ENCODE data around the gene SERPINE1. TPM values are rescaled to one million over a fixed set of nuclear protein-coding genes. Genes with fewer than 3 reads are reported as not detected.

Gene SERPINE1
- total and polyA plus RNA-seq, 2 of the 8 experiments (the other 6 are each of a cell fraction or from before 2014, with no cell fraction given), result 3.7 to 5.6 TPM

DNA sequence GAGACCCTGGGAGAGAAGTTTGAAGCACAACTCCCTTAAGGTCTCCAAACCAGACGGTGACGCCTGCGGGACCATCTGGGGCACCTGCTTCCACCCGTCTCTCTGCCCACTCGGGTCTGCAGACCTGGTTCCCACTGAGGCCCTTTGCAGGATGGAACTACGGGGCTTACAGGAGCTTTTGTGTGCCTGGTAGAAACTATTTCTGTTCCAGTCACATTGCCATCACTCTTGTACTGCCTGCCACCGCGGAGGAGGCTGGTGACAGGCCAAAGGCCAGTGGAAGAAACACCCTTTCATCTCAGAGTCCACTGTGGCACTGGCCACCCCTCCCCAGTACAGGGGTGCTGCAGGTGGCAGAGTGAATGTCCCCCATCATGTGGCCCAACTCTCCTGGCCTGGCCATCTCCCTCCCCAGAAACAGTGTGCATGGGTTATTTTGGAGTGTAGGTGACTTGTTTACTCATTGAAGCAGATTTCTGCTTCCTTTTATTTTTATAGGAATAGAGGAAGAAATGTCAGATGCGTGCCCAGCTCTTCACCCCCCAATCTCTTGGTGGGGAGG lies 10.8 kb downstream of the SERPINE1 start:
- CTCF ChIA-PET (ENCODE audit: partially characterized antibody), result interaction anchor here (0.7 to 9.7 kb wide), 17 partner anchors 9 to 245 kb away, joined by 3 to 168 read pairs (median 4); partner anchors contain the start of genes MOGAT3 and SERPINE1
- no peak for FAIRE-seq
- WGBS, 2 experiments (ENCODE audit: extremely low coverage in 1 of 2, insufficient coverage in 1 of 2, insufficient read length in 1 of 2, insufficient replicate concordance in 2 of 2, low coverage in 1 of 2, low lambda C conversion rate in 2 of 2, missing lambda C conversion rate in 1 of 2), result 95% methylated on average over 7 of the region's 9 CpGs; no CpG with 5 or more reads in 1 of the 2 experiments
- no peak for TF ChIP-seq CHD2 (IDR thresholded peaks at IDR 0.05; ENCODE audit: low read length)
- TF ChIP-seq CHD1 (IDR thresholded peaks at IDR 0.05; ENCODE audit: low read depth, low read length), result no peak
- TF ChIP-seq ASH2L (IDR thresholded peaks at IDR 0.05; ENCODE audit: low read length), result no peak
- no peak for TF ChIP-seq EGR1 (IDR thresholded peaks at IDR 0.05; ENCODE audit: borderline replicate concordance, low read depth, low read length)
- TF ChIP-seq BCL11A (IDR thresholded peaks at IDR 0.05; ENCODE audit: low read depth in 2 of 2, low read length in 2 of 2), result no peak
- TF ChIP-seq POLR2A (IDR thresholded peaks at IDR 0.05; ENCODE audit: control extremely low read depth in 1 of 2, low read depth in 2 of 2, low read length in 2 of 2), result no peak
- no peak for TF ChIP-seq NANOG (IDR thresholded peaks at IDR 0.05; ENCODE audit: insufficient read depth, low read depth, low read length, poor library complexity, severe bottlenecking)
- TF ChIP-seq USF2 (IDR thresholded peaks at IDR 0.05; ENCODE audit: low read length), result no peak
- no peak for TF ChIP-seq JUN (IDR thresholded peaks at IDR 0.05; ENCODE audit: low read depth, low read length)
- TF ChIP-seq RAD21 (IDR thresholded peaks at IDR 0.05 in 1 of 2, conservative IDR thresholded peaks at IDR 0.05 in 1 of 2; ENCODE audit: low read depth in 2 of 2, low read length in 2 of 2), result no peak
- TF ChIP-seq SP4 (IDR thresholded peaks at IDR 0.05; ENCODE audit: low read length), result no peak
- no peak for TF ChIP-seq RNF2 (IDR thresholded peaks at IDR 0.05; ENCODE audit: borderline replicate concordance, low read depth, low read length, missing control alignments, poor library complexity, severe bottlenecking)

More for the DNA sequence above, 10.8 kb downstream of the SERPINE1 start:
- H3K14ac ChIP-seq (ENCODE audit: insufficient read length), result no peak overlapping the region
- no peaks in the 10 kb centered on the region for H4K20me1 ChIP-seq (replicated peaks in 1 of 2; ENCODE audit: control insufficient read depth in 1 of 2, insufficient read depth in 2 of 2, low read length in 2 of 2)
- no peak overlapping the region for H2BK15ac ChIP-seq (ENCODE audit: low read length)
- no peak overlapping the region for H3K18ac ChIP-seq (ENCODE audit: extremely low read depth, low read length)
- H3K56ac ChIP-seq (replicated peaks; ENCODE audit: insufficient read length, low read depth, low read length), result no peak overlapping the region
- H3K27ac ChIP-seq (ENCODE audit: low read depth, low read length), result no peak overlapping the region
- H3K79me2 ChIP-seq (ENCODE audit: control insufficient read depth in 1 of 2, insufficient read depth in 2 of 2, low read length in 2 of 2), result no peaks in the 10 kb centered on the region
- no peak overlapping the region; the same call in 1 of the 2 replicates for H2BK5ac ChIP-seq (ENCODE audit: low read depth, low read length)
- H3K9me3 ChIP-seq (ENCODE audit: insufficient read depth in 2 of 2, low read depth in 1 of 2, low read length in 1 of 2), result no peaks in the 10 kb centered on the region
- peak overlapping the region; percentile 75; the same call in 1 of the 2 replicates for H4K8ac ChIP-seq (ENCODE audit: extremely low read depth, insufficient read depth, low read length)
- DNase-seq (ENCODE audit: low read depth in 1 of 2, low spot score in 2 of 2), result no peak
- H2BK12ac ChIP-seq (ENCODE audit: low read depth, low read length), result 0 out of 2 replicates have a peak overlapping the region, but pooled peaks have one; percentile 44
- peaks cover 0 to 2% (median 0%) of the 10 kb centered on the region in 4 experiments; a peak in 1 of 7 replicates for H3K27me3 ChIP-seq (replicated peaks in 1 of 4; ENCODE audit: control insufficient read depth in 3 of 4, extremely low read depth in 1 of 4, insufficient read depth in 3 of 4, low read length in 3 of 4)
- no peak overlapping the region for H3K4me3 ChIP-seq (ENCODE audit: extremely low read depth in 1 of 4, insufficient read depth in 2 of 4, low read depth in 3 of 4, low read length in 4 of 4)
- no peak overlapping the region for H3K23ac ChIP-seq (ENCODE audit: insufficient read length)
- no peaks in the 10 kb centered on the region for H3K36me3 ChIP-seq (ENCODE audit: control insufficient read depth in 2 of 4, insufficient read depth in 4 of 4, low read length in 3 of 4)
- no peak overlapping the region for H2AFZ ChIP-seq (ENCODE audit: low read length)
- H2BK120ac ChIP-seq (replicated peaks; ENCODE audit: low read depth, low read length), result no peak overlapping the region
- no peak overlapping the region for H2BK20ac ChIP-seq (ENCODE audit: low read length)
- no peak overlapping the region for H4K91ac ChIP-seq (replicated peaks; ENCODE audit: insufficient read length, low read length)
- H3K4me1 ChIP-seq (replicated peaks in 1 of 4; ENCODE audit: control insufficient read depth in 3 of 4, insufficient read depth in 4 of 4, low read length in 3 of 4), result peaks cover 2 to 14% (median 6%) of the 10 kb centered on the region in 4 experiments; a peak in 6 of 7 replicates
- H3K9ac ChIP-seq (replicated peaks in 1 of 4; ENCODE audit: extremely low read depth in 1 of 4, low read depth in 3 of 4, low read length in 3 of 4), result no peak overlapping the region
- H3K4me2 ChIP-seq (ENCODE audit: insufficient read depth in 1 of 2, low read depth in 2 of 2, low read length in 2 of 2), result no peak overlapping the region
- no peak overlapping the region for H3K4ac ChIP-seq (replicated peaks; ENCODE audit: insufficient read length, low read depth, low read length)
- POLR2A ChIA-PET (ENCODE audit: partially characterized antibody), result interaction anchor here (0.6 to 1.2 kb wide), 3 partner anchors 11 to 156 kb away, joined by 3 to 4 read pairs (median 4); partner anchors contain the start of genes SERPINE1 and TRIM56
- H3K23me2 ChIP-seq (ENCODE audit: low read depth, low read length), result no peaks in the 10 kb centered on the region; the same call in 1 of the 2 replicates
- no peaks in the 10 kb centered on the region for H3K79me1 ChIP-seq (ENCODE audit: low read depth, low read length)
- no peak overlapping the region for H2AK5ac ChIP-seq (ENCODE audit: low read depth, low read length)
- H4K5ac ChIP-seq (ENCODE audit: insufficient read length, low read depth, low read length), result no peak overlapping the region

All from H1 (cell line).